IMR-90 (cell line): ENCODE data around the gene ABCC9.

Source experiments
- POLR2A ChIP-seq: IDR thresholded peaks from 2 replicates; pipeline ENCODE4 v1.6.1; 2012; ENCODE audit warnings: mild to moderate bottlenecking, low read depth, low read length
- TF ChIP-seq, protein P1 (sequence below): conservative IDR thresholded peaks from 2 replicates; pipeline ENCODE4 v1.5.1; 2012; ENCODE audit warnings: mild to moderate bottlenecking, low read depth, low read length, improper control_type of control experiment
- TF ChIP-seq, protein P2 (sequence below): fragments of 150-350 bp; IDR thresholded peaks from 2 replicates; pipeline ENCODE4 v1.6.1; 2017; ENCODE audit warnings: mild to moderate bottlenecking, antibody characterized with exemption, low read length, low read depth

DNA sequence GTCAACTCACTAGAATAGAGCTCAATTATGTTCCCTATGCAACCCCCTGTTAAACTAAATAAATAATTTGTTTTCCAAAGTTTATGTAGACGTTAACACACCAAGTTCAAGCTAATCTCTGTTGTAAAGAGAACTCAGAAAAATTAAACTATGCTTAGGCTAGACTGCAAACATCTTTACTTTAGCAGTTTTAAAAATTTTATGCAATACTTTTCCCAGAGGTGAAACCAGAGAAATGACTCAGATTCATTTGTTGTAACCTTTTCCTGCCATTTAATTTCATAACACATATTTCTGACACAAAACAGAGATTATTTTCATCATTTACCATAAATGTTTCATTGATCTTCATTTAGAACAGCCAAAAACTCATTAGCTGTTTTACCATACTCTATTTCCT is 27.4 kb downstream of the ABCC9 start:
- TF ChIP-seq, protein P1, sequence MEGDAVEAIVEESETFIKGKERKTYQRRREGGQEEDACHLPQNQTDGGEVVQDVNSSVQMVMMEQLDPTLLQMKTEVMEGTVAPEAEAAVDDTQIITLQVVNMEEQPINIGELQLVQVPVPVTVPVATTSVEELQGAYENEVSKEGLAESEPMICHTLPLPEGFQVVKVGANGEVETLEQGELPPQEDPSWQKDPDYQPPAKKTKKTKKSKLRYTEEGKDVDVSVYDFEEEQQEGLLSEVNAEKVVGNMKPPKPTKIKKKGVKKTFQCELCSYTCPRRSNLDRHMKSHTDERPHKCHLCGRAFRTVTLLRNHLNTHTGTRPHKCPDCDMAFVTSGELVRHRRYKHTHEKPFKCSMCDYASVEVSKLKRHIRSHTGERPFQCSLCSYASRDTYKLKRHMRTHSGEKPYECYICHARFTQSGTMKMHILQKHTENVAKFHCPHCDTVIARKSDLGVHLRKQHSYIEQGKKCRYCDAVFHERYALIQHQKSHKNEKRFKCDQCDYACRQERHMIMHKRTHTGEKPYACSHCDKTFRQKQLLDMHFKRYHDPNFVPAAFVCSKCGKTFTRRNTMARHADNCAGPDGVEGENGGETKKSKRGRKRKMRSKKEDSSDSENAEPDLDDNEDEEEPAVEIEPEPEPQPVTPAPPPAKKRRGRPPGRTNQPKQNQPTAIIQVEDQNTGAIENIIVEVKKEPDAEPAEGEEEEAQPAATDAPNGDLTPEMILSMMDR: no peak
- TF ChIP-seq POLR2A: no peak
- TF ChIP-seq, protein P2, sequence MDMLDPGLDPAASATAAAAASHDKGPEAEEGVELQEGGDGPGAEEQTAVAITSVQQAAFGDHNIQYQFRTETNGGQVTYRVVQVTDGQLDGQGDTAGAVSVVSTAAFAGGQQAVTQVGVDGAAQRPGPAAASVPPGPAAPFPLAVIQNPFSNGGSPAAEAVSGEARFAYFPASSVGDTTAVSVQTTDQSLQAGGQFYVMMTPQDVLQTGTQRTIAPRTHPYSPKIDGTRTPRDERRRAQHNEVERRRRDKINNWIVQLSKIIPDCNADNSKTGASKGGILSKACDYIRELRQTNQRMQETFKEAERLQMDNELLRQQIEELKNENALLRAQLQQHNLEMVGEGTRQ: no peak
